Liver (tissue), 9 donors: Measurements from ENCODE around the gene ZNF358. TPM values are rescaled to one million over a fixed set of nuclear protein-coding genes. Genes with fewer than 3 reads are reported as not detected.

Experiments used
- DNase-seq: peaks from one replicate; pipeline ENCODE4 v3.0.0-alpha.2; 2017; ENCODE audit warnings: low spot score
- H3K27ac ChIP-seq, 2 donors: one replicate each; pipeline ENCODE4 v1.7.0; 2013; ENCODE audit warnings: inconsistent platforms in 2 of 2, low read length in 2 of 2, control low read depth in 1 of 2, low read depth in 1 of 2, mild to moderate bottlenecking in 1 of 2
- H3K27me3 ChIP-seq, 4 donors: one replicate each; pipeline versions ENCODE4 v1.6.1 to v1.7.0; 2013; ENCODE audit warnings: low read length in 3 of 4, inconsistent platforms in 1 of 4, mild to moderate bottlenecking in 1 of 4, moderate library complexity in 1 of 4; ENCODE audit not compliant: control insufficient read depth in 4 of 4, insufficient read depth in 4 of 4
- H3K36me3 ChIP-seq, 4 donors: one replicate each; pipeline versions ENCODE4 v1.6.1 to v1.7.0; 2013; ENCODE audit warnings: low read length in 3 of 4, mild to moderate bottlenecking in 3 of 4, low read depth in 1 of 4, moderate library complexity in 1 of 4; ENCODE audit not compliant: control insufficient read depth in 4 of 4, insufficient read depth in 3 of 4
- H3K4me1 ChIP-seq, 4 donors: one replicate each; pipeline versions ENCODE4 v1.6.1 to v1.7.0; 2013; ENCODE audit warnings: low read length in 3 of 4, mild to moderate bottlenecking in 3 of 4, moderate library complexity in 1 of 4; ENCODE audit not compliant: control insufficient read depth in 4 of 4, insufficient read depth in 4 of 4
- H3K4me3 ChIP-seq, 3 donors: one replicate each; pipeline versions ENCODE4 v1.6.1 to v1.7.0; 2013; ENCODE audit warnings: low read length in 3 of 3, control low read depth in 1 of 3, low read depth in 1 of 3, mild to moderate bottlenecking in 1 of 3
- H3K9ac ChIP-seq, 2 donors: one replicate each; pipeline ENCODE4 v1.7.0; 2013; ENCODE audit warnings: low read length in 2 of 2, mild to moderate bottlenecking in 2 of 2, moderate library complexity in 2 of 2, control low read depth in 1 of 2, low read depth in 1 of 2
- H3K9me3 ChIP-seq, 4 donors: one replicate each; pipeline versions ENCODE4 v1.6.1 to v1.7.0; 2013; ENCODE audit warnings: low read length in 3 of 4; ENCODE audit not compliant: control insufficient read depth in 4 of 4
- EGR1 ChIP-seq, 2 donors: IDR thresholded peaks; 2 replicates each; pipeline ENCODE4 v1.6.1; 2016 to 2018; ENCODE audit warnings: antibody characterized with exemption in 2 of 2, low read depth in 2 of 2
- FOXA1 ChIP-seq: IDR thresholded peaks from 2 replicates; pipeline ENCODE4 v1.6.1; 2016; ENCODE audit warnings: antibody characterized with exemption
- FOXA2 ChIP-seq: IDR thresholded peaks from 2 replicates; pipeline ENCODE4 v1.6.1; 2016; ENCODE audit warnings: antibody characterized with exemption
- GABPA ChIP-seq, 2 donors: IDR thresholded peaks in 1 of 2; conservative IDR thresholded peaks in 1 of 2; 2 replicates each; pipeline ENCODE4 v1.6.1; 2016; ENCODE audit warnings: antibody characterized with exemption in 2 of 2, mild to moderate bottlenecking in 1 of 2, moderate library complexity in 1 of 2
- HNF4A ChIP-seq, 2 donors: conservative IDR thresholded peaks; 2 replicates each; pipeline ENCODE4 v1.6.1; 2016; ENCODE audit warnings: antibody characterized with exemption in 2 of 2, mild to moderate bottlenecking in 2 of 2
- HNF4G ChIP-seq: IDR thresholded peaks from 2 replicates; pipeline ENCODE4 v1.6.1; 2016; ENCODE audit warnings: antibody characterized with exemption
- JUND ChIP-seq, 2 donors: IDR thresholded peaks; 2 replicates each; pipeline ENCODE4 v1.6.1; 2016; ENCODE audit warnings: antibody characterized with exemption in 2 of 2
- NR2F2 ChIP-seq: IDR thresholded peaks from 2 replicates; pipeline ENCODE4 v1.6.1; 2016; ENCODE audit warnings: antibody characterized with exemption
- SP1 ChIP-seq: IDR thresholded peaks from 2 replicates; pipeline ENCODE4 v1.6.1; 2018; ENCODE audit warnings: antibody characterized with exemption, mild to moderate bottlenecking
- YY1 ChIP-seq: IDR thresholded peaks from 2 replicates; pipeline ENCODE4 v1.6.1; 2016; ENCODE audit warnings: antibody characterized with exemption, mild to moderate bottlenecking
- WGBS: extraction: QIAGEN DNeasy Blood & Tissue Kit; methylation state at CpG from one replicate; pipeline ENCODE4 v1.1.7; 2013; 5-methylcytosine and 5-hydroxymethylcytosine counted together
- polyA plus RNA-seq, 2 donors: library from polyadenylated mRNA; stranded (reverse) in 1 of 2; unstranded in 1 of 2; fragments of 200-250 nt in 1 of 2; fragments of >200 nt in 1 of 2; fragmentation: Nextera tagmentation in 1 of 2; extraction: Ambion mirVana in 1 of 2; gene quantifications; one replicate each; pipeline versions ENCODE4 v1.2.1 to v1.2.3, GENCODE V29; 2013 to 2015
- total RNA-seq, 2 donors: library from RNA; depleted of rRNA; stranded (reverse); fragments of >200 nt; gene quantifications; one replicate each; pipeline ENCODE4 v1.2.3, GENCODE V29; 2014
- TF ChIP-seq, protein P1 (sequence below): IDR thresholded peaks from 2 replicates; pipeline ENCODE4 v1.6.1; 2016; ENCODE audit warnings: antibody characterized with exemption
- TF ChIP-seq, protein P2 (sequence below): IDR thresholded peaks from 2 replicates; pipeline ENCODE4 v1.6.1; 2016; ENCODE audit warnings: antibody characterized with exemption
- TF ChIP-seq, protein P3 (sequence below): IDR thresholded peaks from 2 replicates; pipeline ENCODE4 v1.6.1; 2016; ENCODE audit warnings: antibody characterized with exemption, mild to moderate bottlenecking
- TF ChIP-seq, protein P4 (sequence below): fragments of 150-350 bp; IDR thresholded peaks from 2 replicates; pipeline ENCODE4 v1.5.1; 2017; ENCODE audit warnings: improper control_type of control experiment, low read depth, low read length; ENCODE audit not compliant: missing input control
- donor health status: healthy.
- donor health status: healthy.
- donor health status: healthy.
- donor health status: healthy.
- donor health status: healthy.

ZNF358 gene
- total and polyA plus RNA-seq, 4 donors = 5.7 to 18.2 (median 12.5) TPM

DNA sequence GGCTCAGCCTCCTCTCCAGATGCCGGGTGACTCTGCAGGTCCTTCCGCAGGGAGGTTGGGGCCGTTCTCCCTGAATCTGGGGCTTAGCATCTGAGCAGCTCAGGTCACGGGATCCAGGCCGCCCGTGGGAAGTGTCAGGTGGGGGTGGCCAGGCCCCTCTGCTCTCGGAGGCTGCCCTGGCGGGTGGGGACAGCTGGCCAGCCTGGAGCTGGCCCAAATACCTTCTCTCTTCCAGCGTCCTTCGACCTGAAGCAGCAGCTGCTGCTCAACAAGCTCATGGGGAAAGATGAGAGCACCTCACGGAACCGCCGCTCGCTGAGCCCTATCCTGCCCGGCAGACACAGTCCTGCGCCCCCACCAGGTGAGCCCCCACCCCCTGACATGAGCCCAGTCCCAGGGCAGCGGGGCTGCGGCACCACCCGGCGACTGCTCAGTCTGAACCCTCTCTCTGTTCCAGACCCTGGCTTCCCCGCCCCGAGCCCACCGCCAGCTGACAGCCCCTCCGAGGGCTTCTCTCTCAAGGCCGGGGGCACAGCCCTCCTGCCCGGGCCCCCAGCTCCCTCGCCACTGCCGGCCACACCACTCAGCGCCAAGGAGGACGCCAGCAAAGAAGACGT is 46.1 kb upstream of the ZNF358 start:
- DNase-seq = no peak
- no peaks in the 10 kb centered on the region for H3K4me1 ChIP-seq
- no peak overlapping the region for H3K4me3 ChIP-seq
- H3K9ac ChIP-seq = no peak overlapping the region
- H3K36me3 ChIP-seq = peaks cover 8 to 36% (median 15%) of the 10 kb centered on the region in 4 donors
- 94% methylated on average over 31 of the region's 31 CpGs for WGBS
- H3K9me3 ChIP-seq = no peaks in the 10 kb centered on the region
- TF ChIP-seq, protein P1, sequence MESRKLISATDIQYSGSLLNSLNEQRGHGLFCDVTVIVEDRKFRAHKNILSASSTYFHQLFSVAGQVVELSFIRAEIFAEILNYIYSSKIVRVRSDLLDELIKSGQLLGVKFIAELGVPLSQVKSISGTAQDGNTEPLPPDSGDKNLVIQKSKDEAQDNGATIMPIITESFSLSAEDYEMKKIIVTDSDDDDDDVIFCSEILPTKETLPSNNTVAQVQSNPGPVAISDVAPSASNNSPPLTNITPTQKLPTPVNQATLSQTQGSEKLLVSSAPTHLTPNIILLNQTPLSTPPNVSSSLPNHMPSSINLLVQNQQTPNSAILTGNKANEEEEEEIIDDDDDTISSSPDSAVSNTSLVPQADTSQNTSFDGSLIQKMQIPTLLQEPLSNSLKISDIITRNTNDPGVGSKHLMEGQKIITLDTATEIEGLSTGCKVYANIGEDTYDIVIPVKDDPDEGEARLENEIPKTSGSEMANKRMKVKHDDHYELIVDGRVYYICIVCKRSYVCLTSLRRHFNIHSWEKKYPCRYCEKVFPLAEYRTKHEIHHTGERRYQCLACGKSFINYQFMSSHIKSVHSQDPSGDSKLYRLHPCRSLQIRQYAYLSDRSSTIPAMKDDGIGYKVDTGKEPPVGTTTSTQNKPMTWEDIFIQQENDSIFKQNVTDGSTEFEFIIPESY = no peak
- TF ChIP-seq, protein P2, sequence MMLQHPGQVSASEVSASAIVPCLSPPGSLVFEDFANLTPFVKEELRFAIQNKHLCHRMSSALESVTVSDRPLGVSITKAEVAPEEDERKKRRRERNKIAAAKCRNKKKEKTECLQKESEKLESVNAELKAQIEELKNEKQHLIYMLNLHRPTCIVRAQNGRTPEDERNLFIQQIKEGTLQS = no peak
- TF ChIP-seq, protein P3, sequence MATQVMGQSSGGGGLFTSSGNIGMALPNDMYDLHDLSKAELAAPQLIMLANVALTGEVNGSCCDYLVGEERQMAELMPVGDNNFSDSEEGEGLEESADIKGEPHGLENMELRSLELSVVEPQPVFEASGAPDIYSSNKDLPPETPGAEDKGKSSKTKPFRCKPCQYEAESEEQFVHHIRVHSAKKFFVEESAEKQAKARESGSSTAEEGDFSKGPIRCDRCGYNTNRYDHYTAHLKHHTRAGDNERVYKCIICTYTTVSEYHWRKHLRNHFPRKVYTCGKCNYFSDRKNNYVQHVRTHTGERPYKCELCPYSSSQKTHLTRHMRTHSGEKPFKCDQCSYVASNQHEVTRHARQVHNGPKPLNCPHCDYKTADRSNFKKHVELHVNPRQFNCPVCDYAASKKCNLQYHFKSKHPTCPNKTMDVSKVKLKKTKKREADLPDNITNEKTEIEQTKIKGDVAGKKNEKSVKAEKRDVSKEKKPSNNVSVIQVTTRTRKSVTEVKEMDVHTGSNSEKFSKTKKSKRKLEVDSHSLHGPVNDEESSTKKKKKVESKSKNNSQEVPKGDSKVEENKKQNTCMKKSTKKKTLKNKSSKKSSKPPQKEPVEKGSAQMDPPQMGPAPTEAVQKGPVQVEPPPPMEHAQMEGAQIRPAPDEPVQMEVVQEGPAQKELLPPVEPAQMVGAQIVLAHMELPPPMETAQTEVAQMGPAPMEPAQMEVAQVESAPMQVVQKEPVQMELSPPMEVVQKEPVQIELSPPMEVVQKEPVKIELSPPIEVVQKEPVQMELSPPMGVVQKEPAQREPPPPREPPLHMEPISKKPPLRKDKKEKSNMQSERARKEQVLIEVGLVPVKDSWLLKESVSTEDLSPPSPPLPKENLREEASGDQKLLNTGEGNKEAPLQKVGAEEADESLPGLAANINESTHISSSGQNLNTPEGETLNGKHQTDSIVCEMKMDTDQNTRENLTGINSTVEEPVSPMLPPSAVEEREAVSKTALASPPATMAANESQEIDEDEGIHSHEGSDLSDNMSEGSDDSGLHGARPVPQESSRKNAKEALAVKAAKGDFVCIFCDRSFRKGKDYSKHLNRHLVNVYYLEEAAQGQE = no peak
- TF ChIP-seq JUND (IDR thresholded peaks at IDR 0.05) = no peak
- no peak for TF ChIP-seq HNF4A (conservative IDR thresholded peaks at IDR 0.05)
- TF ChIP-seq NR2F2 = no peak
- no peaks in the 10 kb centered on the region for H3K27me3 ChIP-seq
- no peak overlapping the region for H3K27ac ChIP-seq

DNA sequence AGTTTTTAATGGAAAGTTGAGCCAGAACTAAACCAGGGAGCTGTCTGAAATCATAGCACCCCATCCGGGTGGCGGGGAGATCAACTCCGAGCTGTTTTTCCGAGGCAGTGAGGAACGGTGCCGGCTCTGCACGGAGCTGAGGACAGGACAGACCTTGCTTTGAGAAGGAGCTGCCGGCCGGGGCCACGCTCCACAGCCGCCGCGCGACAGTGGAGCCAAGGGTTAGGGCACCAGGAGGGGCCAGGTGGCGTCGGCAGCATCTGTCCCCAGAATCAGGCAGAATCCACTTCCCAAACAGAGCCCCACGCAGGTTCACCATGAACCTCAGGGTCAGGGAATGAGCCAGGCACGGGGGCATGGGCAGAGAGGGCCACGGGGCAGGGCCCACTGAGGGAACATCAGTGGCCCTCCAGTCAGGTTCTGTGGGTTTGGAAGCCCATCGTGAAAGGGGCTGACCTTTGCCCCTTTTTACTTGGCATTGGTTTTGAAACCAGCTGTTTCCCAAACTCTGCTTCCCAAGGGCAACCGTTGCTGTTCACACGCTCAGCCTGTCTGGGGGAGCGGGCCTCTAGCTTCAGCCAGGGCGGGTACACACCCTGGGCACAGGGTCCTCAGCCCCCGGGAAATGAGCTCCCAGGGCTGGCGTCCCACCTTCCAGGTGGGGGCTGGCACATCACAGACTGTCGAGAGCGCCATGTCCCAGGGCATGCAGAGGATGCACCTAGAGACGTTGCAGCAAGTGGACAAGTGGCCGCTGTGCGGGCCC is 45.2 kb upstream of the ZNF358 start:
- no peak overlapping the region for H3K27ac ChIP-seq
- TF ChIP-seq YY1 (no peak), FOXA1 (no peak), HNF4G (no peak), EGR1 (IDR thresholded peaks at IDR 0.05; ENCODE audit: low read depth in 2 of 2) (no peak), FOXA2 (no peak), HNF4A (conservative IDR thresholded peaks at IDR 0.05) (no peak), SP1 (no peak), GABPA (IDR thresholded peaks at IDR 0.05 in 1 of 2, conservative IDR thresholded peaks at IDR 0.05 in 1 of 2) (no peak)
- TF ChIP-seq, protein P4, sequence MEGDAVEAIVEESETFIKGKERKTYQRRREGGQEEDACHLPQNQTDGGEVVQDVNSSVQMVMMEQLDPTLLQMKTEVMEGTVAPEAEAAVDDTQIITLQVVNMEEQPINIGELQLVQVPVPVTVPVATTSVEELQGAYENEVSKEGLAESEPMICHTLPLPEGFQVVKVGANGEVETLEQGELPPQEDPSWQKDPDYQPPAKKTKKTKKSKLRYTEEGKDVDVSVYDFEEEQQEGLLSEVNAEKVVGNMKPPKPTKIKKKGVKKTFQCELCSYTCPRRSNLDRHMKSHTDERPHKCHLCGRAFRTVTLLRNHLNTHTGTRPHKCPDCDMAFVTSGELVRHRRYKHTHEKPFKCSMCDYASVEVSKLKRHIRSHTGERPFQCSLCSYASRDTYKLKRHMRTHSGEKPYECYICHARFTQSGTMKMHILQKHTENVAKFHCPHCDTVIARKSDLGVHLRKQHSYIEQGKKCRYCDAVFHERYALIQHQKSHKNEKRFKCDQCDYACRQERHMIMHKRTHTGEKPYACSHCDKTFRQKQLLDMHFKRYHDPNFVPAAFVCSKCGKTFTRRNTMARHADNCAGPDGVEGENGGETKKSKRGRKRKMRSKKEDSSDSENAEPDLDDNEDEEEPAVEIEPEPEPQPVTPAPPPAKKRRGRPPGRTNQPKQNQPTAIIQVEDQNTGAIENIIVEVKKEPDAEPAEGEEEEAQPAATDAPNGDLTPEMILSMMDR = no peak
- TF ChIP-seq, protein P1 = no peak
- no peaks in the 10 kb centered on the region for H3K4me1 ChIP-seq
- no peak for DNase-seq
- H3K27me3 ChIP-seq = no peaks in the 10 kb centered on the region
- peaks cover 8 to 36% (median 16%) of the 10 kb centered on the region in 4 donors for H3K36me3 ChIP-seq
- H3K4me3 ChIP-seq = no peak overlapping the region
- no peak overlapping the region for H3K9ac ChIP-seq
- 90% methylated on average over 31 of the region's 31 CpGs for WGBS
- no peaks in the 10 kb centered on the region for H3K9me3 ChIP-seq
